HepG2 (cell line): ENCODE results near the gene PIM3. TPM values are rescaled to one million over a fixed set of nuclear protein-coding genes. Genes with fewer than 3 reads are reported as not detected.

Source experiments
- ATAC-seq: fragments of 200-7000 bp; cut with Tn5 transposase; 3 replicates; pipeline ENCODE4 v1.9.1; 2020; ENCODE audit warnings: mild to moderate bottlenecking, moderate library complexity
- BruUV-seq: library from RNA; stranded (reverse); fragments of 400-500 nt; replicated peaks from 2 replicates; lab custom pipeline; 2021; lab: Mats Ljungman, UMichigan
- CTCF ChIA-PET: fragments of 300-600 bp; formaldehyde crosslinking; extraction: SDS; loops from one replicate; lab custom pipeline; 2021; ENCODE audit warnings: low total read pairs, inconsistent platforms, low intra/inter-chr PET ratio; lab: Yijun Ruan, JAX
- POLR2A ChIA-PET: fragments of 350-600 bp; sonication (Branson Sonifier 250); formaldehyde crosslinking; loops from one replicate; lab custom pipeline; 2020; ENCODE audit warnings: antibody characterized with exemption, inconsistent platforms; lab: Yijun Ruan, JAX
- DNase-seq: peaks from one replicate; pipeline ENCODE4 v3.0.0-alpha.2; 2015; ENCODE audit warnings: low spot score
- FAIRE-seq: peaks from 3 replicates; lab custom pipeline; 2011; peaks lifted over from hg19 to GRCh38; lab: Jason Lieb, UNC
- H2AFZ ChIP-seq: one replicate; pipeline ENCODE4 v1.6.1; 2011; ENCODE audit warnings: low read length, inconsistent platforms
- H3K27ac ChIP-seq: fragments of 300-600 bp; 3 replicates; pipeline ENCODE4 v1.8.0; 2011; ENCODE audit warnings: mixed run types, mild to moderate bottlenecking, mixed read lengths, low read length, inconsistent platforms; ENCODE audit not compliant: insufficient read depth; ENCODE audit errors: extremely low read length
- H3K27me3 ChIP-seq, 2 experiments: fragments of 200-600 bp in 1 of 2; 2 replicates in 1 of 2; 3 replicates in 1 of 2; pipeline versions ENCODE4 v1.6.0 to v1.8.0; 2011; ENCODE audit warnings: low read length in 2 of 2, mild to moderate bottlenecking in 2 of 2, moderate library complexity in 2 of 2, inconsistent platforms in 1 of 2; ENCODE audit not compliant: insufficient read depth in 2 of 2, control insufficient read depth in 1 of 2
- H3K36me3 ChIP-seq, 2 experiments: fragments of 200-600 bp in 1 of 2; replicated peaks in 1 of 2; 2 replicates in 1 of 2; 3 replicates in 1 of 2; pipeline versions ENCODE4 v1.5.1 to v1.8.0; 2011; ENCODE audit warnings: low read length in 2 of 2, inconsistent platforms in 1 of 2; ENCODE audit not compliant: insufficient read depth in 2 of 2, control insufficient read depth in 1 of 2
- H3K4me1 ChIP-seq: 2 replicates; pipeline ENCODE4 v1.5.1; 2012; ENCODE audit warnings: low read length, inconsistent platforms; ENCODE audit not compliant: insufficient read depth
- H3K4me2 ChIP-seq: 2 replicates; pipeline ENCODE4 v1.6.0; 2011; ENCODE audit warnings: low read depth, low read length, inconsistent platforms
- H3K4me3 ChIP-seq, 3 experiments: fragments of 200-600 bp in 1 of 3; sonication (generic), shearing (Covaris generic) in 1 of 3; replicated peaks in 1 of 3; 2 replicates each; pipeline ENCODE4 v1.5.1; 2011 to 2016; ENCODE audit warnings: low read length in 3 of 3, inconsistent platforms in 2 of 3, low read depth in 2 of 3, mild to moderate bottlenecking in 2 of 3, control low read depth in 1 of 3, mixed read lengths in 1 of 3; ENCODE audit not compliant: insufficient read depth in 1 of 3
- H3K79me2 ChIP-seq: one replicate; pipeline ENCODE4 v1.6.1; 2011; ENCODE audit warnings: low read length, inconsistent platforms; ENCODE audit not compliant: insufficient read depth
- H3K9ac ChIP-seq: 2 replicates; pipeline ENCODE4 v1.6.0; 2011; ENCODE audit warnings: mild to moderate bottlenecking, low read depth, low read length, inconsistent platforms; ENCODE audit not compliant: insufficient read depth
- H3K9me3 ChIP-seq: 2 replicates; pipeline ENCODE4 v1.5.1; 2012; ENCODE audit warnings: mild to moderate bottlenecking, low read length
- H4K20me1 ChIP-seq: 2 replicates; pipeline ENCODE4 v1.6.0; 2011; ENCODE audit warnings: inconsistent platforms, mild to moderate bottlenecking, low read length, moderate library complexity; ENCODE audit not compliant: insufficient read depth
- AGO2 ChIP-seq: fragments of 200-400 bp; formaldehyde crosslinking; optimal IDR thresholded peaks from 2 replicates; pipeline ENCODE3; 2017; ENCODE audit warnings: mild to moderate bottlenecking, low read depth, low read length, moderate library complexity
- ATF7 ChIP-seq, 2 experiments: fragments of 450-650 bp in 1 of 2; sonication (generic) in 1 of 2; formaldehyde crosslinking in 1 of 2; IDR thresholded peaks; 2 replicates each; pipeline versions ENCODE4 v1.4.0 to v1.6.1; 2016 to 2020; ENCODE audit warnings: antibody characterized with exemption in 1 of 2, mild to moderate bottlenecking in 1 of 2, missing genetic modification reagents in 1 of 2
- FOXK1 ChIP-seq: sonication (generic); formaldehyde crosslinking; IDR thresholded peaks from 2 replicates; pipeline ENCODE4 v1.4.0; 2020; ENCODE audit warnings: low read depth, missing genetic modification reagents, borderline replicate concordance
- JUND ChIP-seq: sonication (generic); formaldehyde crosslinking; IDR thresholded peaks from 2 replicates; pipeline ENCODE4 v1.8.0; 2022; ENCODE audit warnings: mild to moderate bottlenecking, missing genetic modification reagents
- KLF9 ChIP-seq: IDR thresholded peaks from 2 replicates; pipeline ENCODE4 v1.6.1; 2016; ENCODE audit warnings: low read depth
- MNT ChIP-seq: fragments of 450-650 bp; IDR thresholded peaks from 2 replicates; pipeline ENCODE4 v1.6.1; 2016
- POLR2A ChIP-seq, 2 experiments: IDR thresholded peaks; 2 replicates each; pipeline ENCODE4 v1.6.1; 2011; ENCODE audit warnings: low read depth in 2 of 2, low read length in 2 of 2, mild to moderate bottlenecking in 1 of 2, moderate library complexity in 1 of 2; ENCODE audit not compliant: insufficient read depth in 1 of 2
- RBM39 ChIP-seq: fragments of 200-400 bp; formaldehyde crosslinking; IDR thresholded peaks from one replicate; pipeline ENCODE4 v1.6.1; 2018; ENCODE audit warnings: antibody characterized with exemption, mild to moderate bottlenecking, low read depth, low read length; ENCODE audit not compliant: poor library complexity, severe bottlenecking
- SALL2 ChIP-seq: sonication (generic); formaldehyde crosslinking; IDR thresholded peaks from 2 replicates; pipeline ENCODE4 v1.8.1; 2023; ENCODE audit warnings: mild to moderate bottlenecking, missing genetic modification reagents, inconsistent platforms
- SNRNP70 ChIP-seq: fragments of 200-400 bp; formaldehyde crosslinking; IDR thresholded peaks from 2 replicates; pipeline ENCODE4 v1.6.1; 2017; ENCODE audit warnings: mild to moderate bottlenecking, low read depth, low read length, moderate library complexity
- SOX6 ChIP-seq, 2 experiments: fragments of 450-650 bp in 1 of 2; sonication (generic) in 1 of 2; formaldehyde crosslinking in 1 of 2; IDR thresholded peaks; 2 replicates each; pipeline versions ENCODE4 v1.4.0 to v1.6.1; 2017 to 2020; ENCODE audit warnings: antibody characterized with exemption in 1 of 2, mild to moderate bottlenecking in 1 of 2, missing genetic modification reagents in 1 of 2
- TOPORS ChIP-seq: sonication (generic); formaldehyde crosslinking; IDR thresholded peaks from 2 replicates; pipeline ENCODE4 v1.8.0; 2023; ENCODE audit warnings: mild to moderate bottlenecking, missing genetic modification reagents
- ZNF121 ChIP-seq: sonication (generic); formaldehyde crosslinking; IDR thresholded peaks from 2 replicates; pipeline ENCODE4 v1.5.0; 2020; ENCODE audit warnings: mild to moderate bottlenecking, missing genetic modification reagents
- ZNF274 ChIP-seq: sonication (generic); formaldehyde crosslinking; IDR thresholded peaks from 2 replicates; pipeline ENCODE4 v1.5.1; 2020; ENCODE audit warnings: mild to moderate bottlenecking, missing genetic modification reagents
- ZNF337 ChIP-seq: sonication (generic); formaldehyde crosslinking; IDR thresholded peaks from 2 replicates; pipeline ENCODE4 v1.5.1; 2020; ENCODE audit warnings: missing genetic modification reagents, low read depth, mild to moderate bottlenecking, borderline replicate concordance
- ZNF367 ChIP-seq: sonication (generic); formaldehyde crosslinking; IDR thresholded peaks from 2 replicates; pipeline ENCODE4 v1.4.0; 2020; ENCODE audit warnings: missing genetic modification reagents, borderline replicate concordance
- ZNF790 ChIP-seq: sonication (generic); formaldehyde crosslinking; IDR thresholded peaks from 2 replicates; pipeline ENCODE4 v1.8.0; 2022; ENCODE audit warnings: missing genetic modification reagents, mild to moderate bottlenecking, borderline replicate concordance
- ZNF891 ChIP-seq: sonication (generic); formaldehyde crosslinking; IDR thresholded peaks from 2 replicates; pipeline ENCODE4 v1.5.0; 2020; ENCODE audit warnings: mild to moderate bottlenecking, missing genetic modification reagents
- ZSCAN20 ChIP-seq: sonication (generic); formaldehyde crosslinking; IDR thresholded peaks from 2 replicates; pipeline ENCODE4 v1.4.0; 2020; ENCODE audit warnings: missing genetic modification reagents, mild to moderate bottlenecking, borderline replicate concordance
- WGBS: methylation state at CpG from one replicate; pipeline ENCODE4 v1.1.6; 2017; ENCODE audit warnings: low lambda C conversion rate; 5-methylcytosine and 5-hydroxymethylcytosine counted together
- in situ Hi-C: cut with HindIII; loops from 2 replicates; pipeline ENCODE4 v1.10.0; 2017; ENCODE audit warnings: low pct_unique_long_range_greater_than_20kb; ENCODE audit not compliant: extremely low pct_ligation_motif_present
- intact Hi-C: fragments of 100-400 bp; cut with micrococcal nuclease; formaldehyde crosslinking; loops from one replicate; pipeline ENCODE4 v1.10.0; 2022; ENCODE audit not compliant: unreplicated experiment
- polyA plus RNA-seq, 8 experiments: library from polyadenylated mRNA; depleted of rRNA in 3 of 8; stranded (reverse) in 7 of 8; unstranded in 1 of 8; fragments of >200 nt; fragmentation: Illumina TruSeq in 4 of 8; extraction: Trizol in 4 of 8; gene quantifications; 2 replicates each; pipeline versions ENCODE4 v1.2.1 to v1.2.3, GENCODE V29; 2011 to 2016; ENCODE audit warnings: low read depth in 4 of 8, missing spikeins in 1 of 8, mixed read lengths in 1 of 8; ENCODE audit not compliant: insufficient read depth in 1 of 8
- total RNA-seq, 5 experiments: library from RNA; depleted of rRNA; stranded (reverse); fragments of >200 nt; fragmentation: Illumina TruSeq; extraction: Trizol; gene quantifications; 2 replicates each; pipeline ENCODE4 v1.2.3, GENCODE V29; 2016; ENCODE audit warnings: low read depth in 1 of 5

The PIM3 gene
- total and polyA plus RNA-seq, 2 of the 13 experiments (the other 11 are each of a cell fraction or from before 2014, with no cell fraction given) = 21.6 to 31.2 TPM

- H3K4me2 ChIP-seq = no peak overlapping the region
- ATAC-seq (no peak), DNase-seq (no peak)
- peaks cover 3 to 10% of the 10 kb centered on the region in 2 experiments; a peak in 4 of 5 replicates for H3K27me3 ChIP-seq
- H3K4me3 ChIP-seq = no peak overlapping the region
- POLR2A ChIA-PET = no interaction called here
- BruUV-seq = no TSS peak
- in situ Hi-C loops = no loop called here
- H3K9me3 ChIP-seq = no peaks in the 10 kb centered on the region
- CTCF ChIA-PET = no interaction called here
- 96% methylated on average over 17 of the region's 26 CpGs for WGBS
- H3K9ac ChIP-seq = no peak overlapping the region
- H4K20me1 ChIP-seq = no peaks in the 10 kb centered on the region
- TF ChIP-seq AGO2 (peak; percentile 46), SALL2 (no peak)
- TF ChIP-seq, all 625 proteins: peak for 1
- H3K4me1 ChIP-seq = peaks cover 26% of the 10 kb centered on the region
- H3K27ac ChIP-seq = no peak overlapping the region
- H3K36me3 ChIP-seq = no peaks in the 10 kb centered on the region; a peak in 1 of 5 replicates
- intact Hi-C loops = no loop called here
- no peak for FAIRE-seq
- no peaks in the 10 kb centered on the region for H3K79me2 ChIP-seq
- no peak overlapping the region for H2AFZ ChIP-seq
Observed at GRCh38 chr22:49927483-49928184, 32.9 kb upstream of the PIM3 start.

GRCh38 chr22:49928185-49928495 lies 32.4 kb upstream of the PIM3 start:
- Histone ChIP-seq H3K27ac (no peak overlapping the region), H3K4me3 (no peak overlapping the region), H3K4me2 (no peak overlapping the region), H3K9ac (no peak overlapping the region), H3K4me1 (peaks cover 31% of the 10 kb centered on the region), H3K27me3 (peaks cover 3 to 10% of the 10 kb centered on the region in 2 experiments; a peak in 4 of 5 replicates), H3K36me3 (no peaks in the 10 kb centered on the region; a peak in 1 of 5 replicates), H3K79me2 (no peaks in the 10 kb centered on the region), H2AFZ (no peak overlapping the region), H3K9me3 (no peaks in the 10 kb centered on the region), H4K20me1 (no peaks in the 10 kb centered on the region)
- DNase-seq (no peak), ATAC-seq (no peak), FAIRE-seq (no peak)
- ChIA-PET CTCF (no interaction called here), POLR2A (no interaction called here)
- in situ Hi-C loops = no loop called here
- 95% methylated on average over 7 of the region's 8 CpGs for WGBS
- intact Hi-C loops = no loop called here
- no TSS peak for BruUV-seq
- no peak for TF ChIP-seq SOX6 (IDR thresholded peaks at IDR 0.05)
- TF ChIP-seq SOX6 (CRISPR knock-in tag; IDR thresholded peaks at IDR 0.05) = no peak
- no peak for TF ChIP-seq ATF7 (IDR thresholded peaks at IDR 0.05)
- TF ChIP-seq ATF7 (CRISPR knock-in tag; IDR thresholded peaks at IDR 0.05) = no peak
- TF ChIP-seq POLR2A (IDR thresholded peaks at IDR 0.05; ENCODE audit: insufficient read depth in 1 of 2, low read depth in 2 of 2, low read length in 2 of 2) = no peak
- TF ChIP-seq ZNF891 = no peak
- TF ChIP-seq ZSCAN20 = no peak
- no peak for TF ChIP-seq FOXK1 (CRISPR knock-in tag)
- no peak for TF ChIP-seq ZNF790 (CRISPR knock-in tag)
- no peak for TF ChIP-seq MNT
- TF ChIP-seq ZNF121 (CRISPR knock-in tag) = no peak
- no peak for TF ChIP-seq TOPORS (CRISPR knock-in tag)
- no peak for TF ChIP-seq SNRNP70
- no peak for TF ChIP-seq KLF9 (CRISPR knock-in tag)
- TF ChIP-seq ZNF274 (CRISPR knock-in tag) = no peak
- no peak for TF ChIP-seq ZNF337 (CRISPR knock-in tag)
- no peak for TF ChIP-seq RBM39
- no peak for TF ChIP-seq JUND
- no peak for TF ChIP-seq ZNF367 (CRISPR knock-in tag)
